ENCODE measurements around the gene AHCTF1.

- TF ChIP-seq CTCF (IDR thresholded peaks at IDR 0.05) (no peak), POLR2AphosphoS5 (IDR thresholded peaks at IDR 0.05) (no peak), POLR2A (IDR thresholded peaks at IDR 0.05) (no peak)
Observed at GRCh38 chr1:246951413-246951812, 19.7 kb upstream of the AHCTF1 start.
